Stimulated activated CD8-positive, alpha-beta memory T cell treated with anti-CD3 and anti-CD28 coated beads, Interleukin-15, amount 100 ng/mL, for 4 hours (primary cell): ENCODE data around the gene PSMB5.

ENCODE experiments used
- DNase-seq, 2 donors: peaks; one replicate each; pipeline ENCODE4 v3.0.0-alpha.2; 2020; ENCODE audit warnings: low read depth in 2 of 2

The PSMB5 gene

DNA sequence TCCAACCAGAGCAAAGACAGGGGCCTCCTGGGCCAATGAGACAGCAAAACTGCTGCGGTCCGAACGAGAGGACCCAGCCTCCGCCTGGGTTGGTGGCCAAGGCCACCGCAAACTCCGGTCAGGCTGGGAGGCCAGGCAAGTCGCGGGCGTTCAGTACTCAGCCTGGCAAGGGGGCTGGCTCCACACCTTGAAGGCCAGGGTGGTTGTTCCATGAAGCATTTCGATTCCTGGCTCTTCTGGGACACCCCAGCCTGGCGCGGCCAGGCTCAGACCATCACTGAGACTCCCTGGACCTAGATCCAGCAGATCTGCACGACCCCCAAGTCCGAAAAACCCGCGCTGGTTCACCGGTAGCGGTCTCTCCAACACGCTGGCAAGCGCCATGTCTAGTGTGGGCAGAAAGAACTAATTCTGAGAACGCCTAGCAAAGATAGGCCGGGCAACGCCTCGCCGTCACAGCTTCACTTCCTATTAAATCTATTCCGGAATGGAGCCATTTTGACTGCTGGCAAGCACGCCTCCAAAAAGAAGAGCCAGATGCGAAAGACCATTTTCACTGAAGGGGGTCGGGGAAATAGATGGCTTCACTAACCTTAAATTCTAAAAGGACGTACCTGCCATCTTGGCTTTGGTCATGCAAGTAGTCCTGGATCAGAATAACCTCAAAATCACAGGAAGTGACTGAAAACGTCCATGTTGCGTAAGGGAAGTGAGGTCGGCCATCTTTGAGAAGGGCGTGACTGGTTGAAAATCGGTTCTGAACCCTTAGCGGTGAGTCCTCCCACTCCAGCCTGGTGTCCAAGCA, at the start of gene PSMB5:
Gene PSMB5, minus strand, starts transcription at position 403 of the 805 bp plus-strand sequence. Its CDS starts 19 bp downstream, at position 384.
- DNase-seq, result peak; percentile 67 to 88

GRCh38 chr14:23080474-23080873, 45.8 kb upstream of the PSMB5 start:
- DNase-seq, result no peak

- DNase-seq, result no peak
Measured at GRCh38 chr14:23079716-23080115, 45.0 kb upstream of the PSMB5 start.

- DNase-seq, result no peak
Measured at GRCh38 chr14:23078692-23079116, 44.0 kb upstream of the PSMB5 start.

DNA sequence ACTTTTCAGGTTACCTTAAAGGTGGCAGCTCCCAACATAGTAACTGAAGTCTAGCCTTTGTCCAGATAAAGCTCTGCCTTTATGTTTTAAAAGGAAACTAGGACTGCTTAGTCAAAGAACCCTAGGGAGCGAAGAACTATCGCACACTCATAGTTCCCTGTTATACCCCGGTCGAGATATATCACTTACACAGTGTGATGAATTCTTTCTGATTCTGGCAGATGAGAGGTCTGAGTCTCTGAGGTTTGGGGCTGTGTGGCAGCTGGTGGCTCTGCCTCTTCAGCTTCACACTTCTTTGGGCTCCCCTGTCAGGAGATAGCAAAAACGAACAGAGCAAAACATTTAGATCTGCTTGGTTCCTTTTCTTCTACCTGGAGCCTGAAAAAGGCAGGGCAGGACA, 43.3 kb upstream of the PSMB5 start:
- DNase-seq, result no peak

DNA sequence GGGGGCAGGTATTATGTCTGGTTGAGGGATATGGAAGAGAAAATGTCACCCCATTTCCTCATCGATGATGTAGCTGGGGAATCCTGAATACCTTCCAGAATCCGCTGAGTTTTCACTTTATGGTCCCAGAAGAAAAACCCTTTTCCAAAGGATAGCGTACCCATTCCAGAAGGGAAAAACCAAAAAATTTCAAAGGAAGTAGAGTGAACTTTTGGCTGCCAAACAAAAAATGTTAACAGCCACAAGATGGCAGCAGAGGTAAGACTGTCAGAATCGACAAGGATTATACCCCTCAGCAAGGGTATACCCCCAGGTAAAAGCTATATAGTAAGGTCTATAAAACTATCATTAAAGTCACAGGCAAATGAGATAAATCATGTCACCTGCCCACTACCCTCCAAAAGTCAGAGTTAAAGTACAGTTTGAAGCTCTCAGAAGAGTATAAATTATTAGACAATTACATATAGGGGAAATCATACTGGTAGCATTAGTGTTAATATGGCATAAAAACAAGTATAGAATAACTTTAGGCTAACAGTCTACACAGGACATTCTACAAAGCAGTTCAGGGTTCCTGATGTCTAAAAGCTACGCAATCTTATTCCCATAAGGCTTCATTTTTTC, 42.2 kb upstream of the PSMB5 start:
- no peak for DNase-seq

DNA sequence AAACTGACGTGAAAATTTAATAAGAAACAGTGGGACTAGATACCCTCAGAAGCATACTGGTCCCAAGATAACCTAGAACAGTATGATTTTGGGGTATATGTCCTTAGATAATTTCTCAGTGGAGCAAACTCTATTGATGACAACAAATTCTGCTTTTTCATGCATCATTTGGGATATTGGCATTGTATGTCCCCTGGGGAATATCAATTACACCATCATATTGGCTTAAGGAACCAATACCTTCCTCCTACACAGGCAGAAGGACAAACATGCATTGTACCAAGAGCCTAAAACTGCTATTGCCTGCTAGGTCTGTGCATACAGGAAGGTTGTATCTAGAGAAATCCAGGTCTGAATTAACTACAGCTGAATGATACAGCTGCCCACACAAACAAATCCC, 40.2 kb upstream of the PSMB5 start:
- DNase-seq, result no peak

DNA sequence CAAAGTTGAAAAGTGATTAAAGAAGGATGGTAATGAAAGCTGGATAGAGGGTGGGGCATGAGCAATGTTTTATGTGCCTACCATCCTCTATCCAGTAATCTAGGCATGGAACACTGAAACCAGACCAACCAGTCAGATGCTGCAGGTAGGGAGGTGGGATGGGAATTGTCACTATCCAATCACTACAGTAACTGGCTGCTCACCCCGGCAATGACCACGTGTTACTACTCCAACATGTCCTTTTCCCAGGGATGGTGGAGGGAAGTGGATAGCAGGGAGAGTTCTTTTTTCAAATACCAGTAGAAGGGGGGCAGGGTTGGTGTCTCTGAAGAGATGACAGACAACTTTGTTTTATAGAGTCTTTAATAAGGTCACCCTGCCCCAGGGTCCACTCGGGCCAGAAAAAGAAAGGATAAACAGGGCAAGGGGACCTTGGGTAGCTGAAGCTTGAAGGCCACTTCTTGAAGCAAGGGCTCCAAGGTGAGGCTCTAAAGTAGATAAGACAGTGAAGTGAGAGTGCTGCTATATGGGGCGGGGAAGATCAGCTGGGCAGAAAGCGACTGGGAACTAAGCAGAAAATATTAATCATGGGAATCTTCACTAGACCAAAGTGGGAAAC, 37.3 kb upstream of the PSMB5 start:
- DNase-seq, result no peak

DNA sequence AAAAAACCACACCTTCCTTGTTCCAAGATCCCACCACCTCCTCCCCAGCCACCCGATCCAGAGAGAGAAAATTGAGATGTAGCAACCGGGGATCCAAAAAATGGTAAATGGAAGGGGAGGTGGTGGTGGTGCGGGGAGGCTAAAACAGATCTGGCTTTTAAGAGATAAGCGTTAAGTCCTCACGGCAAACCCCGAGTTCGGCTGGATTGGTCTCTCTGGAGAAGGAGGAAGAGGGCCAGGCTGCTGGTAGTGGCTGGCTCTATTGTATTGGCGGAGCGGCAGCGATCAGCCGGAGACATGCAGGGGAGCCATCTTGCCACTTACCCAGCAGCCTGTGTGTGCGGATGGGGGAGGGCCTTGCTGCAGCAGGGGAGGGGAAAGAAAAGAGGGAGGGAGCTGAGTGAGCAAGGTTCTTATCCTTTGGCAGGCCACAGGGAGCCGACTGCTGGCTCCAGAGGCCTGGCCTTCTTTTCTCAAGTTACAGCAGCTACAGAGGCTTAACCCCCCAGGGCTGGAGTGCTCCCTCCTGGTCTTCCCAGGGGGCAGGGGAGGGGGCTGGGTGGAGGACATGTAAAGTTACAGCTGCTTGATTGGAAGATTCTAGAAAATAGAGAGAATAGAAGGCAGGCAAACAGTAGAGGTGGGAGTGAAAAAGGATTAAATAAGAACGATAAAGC, 36.7 kb upstream of the PSMB5 start:
- DNase-seq, result peak; percentile 50 to 61

DNA sequence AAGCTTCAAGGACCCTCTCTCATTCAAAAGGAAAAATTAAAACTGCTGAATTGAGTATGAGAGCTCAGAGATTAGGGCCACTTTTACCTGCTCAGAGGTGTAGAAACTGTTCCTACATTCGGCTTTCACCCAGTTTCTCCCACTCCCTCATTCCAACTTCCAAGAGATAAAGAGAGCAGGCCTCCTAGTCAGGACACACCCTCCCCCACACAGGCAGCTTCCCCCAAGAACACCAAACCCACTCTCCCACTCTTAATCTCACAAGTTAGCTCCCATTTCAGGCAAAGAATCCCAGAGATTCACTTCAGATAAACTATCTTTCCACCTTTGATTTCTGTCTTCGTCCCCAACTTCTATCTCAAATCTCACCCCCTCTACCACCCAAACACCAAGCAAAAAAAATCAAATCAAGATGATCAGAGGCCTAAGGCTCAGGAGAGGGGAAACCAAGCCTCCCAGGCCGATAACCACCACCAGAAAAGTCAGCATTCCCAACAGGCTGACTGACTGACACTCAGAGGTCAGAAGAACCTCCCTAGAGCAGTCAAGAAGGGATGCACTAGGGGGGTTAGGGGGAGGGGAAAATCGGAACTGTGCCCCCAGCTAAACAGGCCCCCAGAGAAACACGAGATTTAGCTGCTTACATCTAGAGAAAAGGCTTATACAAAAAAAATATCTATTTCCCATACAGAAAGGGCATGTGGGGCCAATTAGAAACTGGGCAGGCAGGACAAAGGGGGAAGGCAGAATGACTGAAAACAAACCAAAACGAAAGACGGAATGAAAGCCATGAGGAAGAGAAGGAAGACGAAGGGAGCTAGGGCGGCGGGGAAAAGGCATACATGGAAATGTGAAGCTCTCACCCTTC, 35.8 kb upstream of the PSMB5 start:
- DNase-seq, result no peak

DNA sequence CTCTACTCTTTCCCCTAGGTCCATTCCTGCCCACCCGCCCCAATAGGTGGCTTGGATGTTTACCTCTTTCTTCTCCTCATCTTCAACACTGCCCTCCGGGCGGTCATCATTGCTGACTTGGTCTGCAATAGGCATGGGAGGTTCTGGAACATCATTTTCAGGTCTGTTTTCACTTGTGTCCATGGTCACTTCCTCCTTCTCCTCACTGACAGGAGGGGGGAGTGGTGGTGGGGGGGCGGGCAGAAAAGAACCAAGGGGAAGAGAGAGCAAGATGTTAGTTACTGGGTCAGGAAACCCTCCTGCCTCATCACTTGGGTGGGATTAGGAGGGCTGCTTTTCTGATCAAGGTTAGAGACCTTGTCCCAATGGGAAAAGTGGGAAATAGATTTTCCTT, 34.7 kb upstream of the PSMB5 start:
- DNase-seq, result no peak

GRCh38 chr14:23068789-23069412, 34.2 kb upstream of the PSMB5 start:
- peak; percentile 31 to 43 for DNase-seq

DNA sequence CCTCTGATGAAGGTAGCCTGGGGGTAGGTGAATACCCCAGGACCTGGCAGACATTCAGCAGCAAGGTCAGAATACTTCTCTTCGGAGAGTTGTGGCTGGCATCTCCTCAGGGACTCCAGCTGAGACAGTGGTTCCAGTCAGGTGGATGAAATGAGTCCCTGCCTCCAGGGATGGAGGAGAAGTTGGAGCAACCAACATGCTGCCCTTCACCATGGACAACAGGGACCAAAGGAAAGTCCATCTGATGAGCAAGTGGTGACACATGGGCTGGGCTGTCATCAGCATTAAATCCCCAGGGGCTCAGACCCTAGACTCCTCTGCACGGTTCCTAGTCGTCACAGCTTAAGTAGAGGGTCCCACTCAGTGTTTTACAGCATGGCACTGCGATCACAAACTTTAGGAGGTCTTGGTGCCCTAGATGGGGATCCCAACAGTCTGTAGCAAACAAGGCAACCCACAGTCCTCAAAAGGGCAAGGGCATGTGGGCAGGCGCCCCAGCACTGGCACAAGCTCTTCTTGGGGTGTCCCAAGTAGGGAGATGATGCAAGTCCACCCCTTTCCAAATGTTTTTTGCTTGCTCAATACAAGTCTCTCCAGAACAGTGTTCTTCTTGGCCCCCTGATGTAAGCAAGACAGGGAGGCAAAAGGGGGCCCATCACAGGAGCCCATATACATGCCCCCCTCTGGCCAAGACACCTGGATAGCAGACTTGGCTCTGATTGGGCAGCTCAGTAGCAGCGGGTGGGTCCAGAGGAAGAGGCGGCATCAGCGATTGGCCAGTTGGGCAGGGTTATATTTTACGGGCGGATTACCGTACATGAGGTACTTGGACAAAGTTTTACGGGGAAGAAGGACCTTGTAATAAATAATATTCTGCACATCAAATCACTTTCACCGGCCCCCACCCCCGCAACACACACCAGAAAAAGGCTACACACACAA, 33.4 kb upstream of the PSMB5 start:
- no peak for DNase-seq

DNA sequence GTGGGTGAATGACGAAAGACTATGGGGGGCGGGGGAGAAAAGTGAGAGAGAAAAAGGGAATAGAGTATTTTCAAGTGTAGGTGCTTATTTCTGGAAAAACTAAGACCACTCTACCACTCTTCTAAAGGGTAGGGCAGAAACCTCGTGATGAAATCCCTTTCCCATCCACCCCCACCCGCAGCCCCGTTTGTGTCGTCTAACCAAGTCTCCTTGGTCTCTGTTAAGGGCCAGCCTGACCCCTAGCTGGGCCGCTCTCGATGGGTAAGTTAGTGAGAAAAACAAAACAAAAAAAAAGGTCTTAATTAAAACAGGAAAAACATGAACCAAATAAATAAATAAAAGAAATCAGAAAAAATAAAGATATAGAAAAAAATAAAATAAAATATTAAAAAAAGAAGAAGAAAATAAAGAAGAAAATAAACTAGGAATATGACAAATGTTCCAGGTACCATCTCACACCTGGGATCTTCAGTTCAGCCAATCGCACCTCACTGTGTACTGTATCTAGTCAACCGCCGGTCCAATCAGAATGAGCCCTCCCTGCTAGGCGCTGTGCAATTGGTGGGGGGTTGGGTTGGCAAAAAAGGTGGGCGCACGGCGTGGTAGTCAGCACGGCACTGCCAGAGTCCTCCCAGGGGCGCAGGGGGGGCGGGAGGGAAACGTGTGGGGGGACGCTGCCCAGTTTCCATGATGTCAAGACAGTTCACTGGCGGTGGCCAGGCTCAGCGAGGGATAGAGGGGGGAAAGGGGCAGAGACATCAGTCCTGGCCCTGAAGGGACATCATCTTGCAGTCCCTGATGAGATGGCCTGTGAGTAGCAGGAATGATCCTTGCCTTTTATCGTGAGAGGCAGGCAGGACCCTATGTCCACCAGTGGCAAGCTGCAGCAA, 32.4 kb upstream of the PSMB5 start:
- no peak for DNase-seq

GRCh38 chr14:23066368-23066767, 31.7 kb upstream of the PSMB5 start:
- no peak for DNase-seq

GRCh38 chr14:23063601-23064000, 28.9 kb upstream of the PSMB5 start:
- DNase-seq, result no peak

- DNase-seq, result no peak
Measured at GRCh38 chr14:23062002-23062401, 27.3 kb upstream of the PSMB5 start.

DNA sequence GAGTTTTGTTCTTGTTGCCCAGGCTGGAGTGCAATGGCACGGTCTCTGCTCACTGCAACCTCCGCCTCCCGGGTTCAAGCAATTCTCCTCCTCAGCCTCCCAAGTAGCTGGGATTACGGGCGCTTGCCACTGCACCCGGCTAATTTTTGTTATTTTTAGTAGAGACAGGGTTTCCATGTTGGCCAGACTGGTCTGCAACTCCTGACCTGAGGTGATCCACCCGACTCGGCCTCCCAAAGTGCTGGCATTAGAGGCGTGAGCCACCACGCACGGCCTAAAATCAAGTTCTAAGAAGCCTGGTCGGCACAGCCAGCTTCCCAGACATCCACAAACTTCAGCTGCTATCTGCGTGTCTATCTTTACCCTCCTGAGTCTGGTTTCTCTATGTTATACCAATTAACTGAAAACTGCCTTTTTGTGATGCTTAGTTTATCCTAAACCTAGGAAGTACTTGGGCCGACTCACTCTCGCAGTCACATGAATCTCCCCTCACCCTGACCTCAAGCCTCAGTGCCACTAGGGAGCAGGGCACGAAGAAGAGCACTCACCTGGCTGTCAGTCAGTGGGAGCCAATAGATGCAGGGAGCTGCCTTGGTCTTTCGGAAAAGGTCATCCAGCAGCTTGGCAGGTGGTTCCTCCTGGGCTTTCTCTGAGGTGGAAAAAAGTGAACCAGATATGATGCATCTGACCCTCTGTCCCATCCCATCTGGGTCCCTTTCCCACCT, 26.0 kb upstream of the PSMB5 start:
- no peak for DNase-seq
